ENCODE results near the gene ZC3H7A.
"Not testable (repeated sequence)": the region's sequence is repeated elsewhere in the genome, so short reads cannot be mapped to it uniquely, and the experiment has no call there.

Gene ZC3H7A

GRCh38 chr16:11797166-11797956 is at the start of gene ZC3H7A:
ZC3H7A (minus strand) TSS chr16:11797258; CDS start chr16:11782354, 14,904 bp downstream.
- DNase-seq (ENCODE audit: low read depth) = peak; percentile 95
- H3K4me3 ChIP-seq (ENCODE audit: low read depth, low read length) = peak within 1 kb of the TSS; percentile 93

- H3K4me3 ChIP-seq (ENCODE audit: low read depth, low read length) = no peak overlapping the region
- no peak for DNase-seq (ENCODE audit: low read depth)
Measured at GRCh38 chr16:11844499-11844898, 47.4 kb upstream of the ZC3H7A start.

DNA sequence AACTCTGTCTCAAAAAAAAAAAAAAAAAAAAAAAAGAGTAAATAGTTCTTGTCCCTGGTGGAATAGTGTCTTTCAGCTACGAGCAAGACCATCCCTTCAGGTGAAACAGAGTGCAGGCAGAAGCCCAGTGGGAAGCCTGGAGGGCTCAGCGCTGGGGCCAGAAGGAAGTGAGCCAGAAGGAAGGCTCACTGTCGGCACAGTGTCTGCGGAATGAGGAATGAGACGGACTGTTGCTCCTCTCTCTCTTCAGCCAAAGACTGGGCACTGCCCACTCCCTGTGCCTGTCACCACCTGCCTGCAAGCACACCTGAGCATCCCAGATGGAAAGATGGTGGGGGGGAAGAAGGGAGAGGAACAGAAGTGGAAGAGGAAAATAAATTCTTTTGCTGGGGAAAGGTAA is 46.8 kb upstream of the ZC3H7A start:
- DNase-seq (ENCODE audit: low read depth) = no peak
- no peak overlapping the region for H3K4me3 ChIP-seq (ENCODE audit: low read depth, low read length)

DNA sequence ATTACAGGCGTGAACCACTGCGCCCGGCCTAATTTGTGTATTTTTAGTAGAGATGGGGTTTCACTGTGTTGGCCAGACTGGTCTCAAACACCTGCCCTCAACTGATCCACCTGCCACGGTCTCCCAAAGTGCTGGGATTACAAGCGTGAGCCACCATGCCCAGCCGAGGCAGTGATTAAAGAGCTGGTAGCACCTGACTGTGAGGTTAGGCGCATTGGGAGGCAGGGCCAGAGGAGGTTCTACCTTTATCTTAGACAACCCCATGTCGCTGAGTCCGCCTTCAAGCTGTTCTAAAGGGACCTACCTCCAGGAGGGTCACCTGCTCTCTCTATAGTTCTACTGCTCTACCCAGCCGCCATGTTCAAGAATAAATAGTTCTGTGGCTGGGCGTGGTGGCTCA is 46.1 kb upstream of the ZC3H7A start:
- no peak overlapping the region for H3K4me3 ChIP-seq (ENCODE audit: low read depth, low read length)
- no peak for DNase-seq (ENCODE audit: low read depth)

GRCh38 chr16:11841026-11841425 is 44.0 kb upstream of the ZC3H7A start:
- H3K4me3 ChIP-seq (ENCODE audit: low read depth, low read length) = no peak overlapping the region
- DNase-seq (ENCODE audit: low read depth) = no peak

DNA sequence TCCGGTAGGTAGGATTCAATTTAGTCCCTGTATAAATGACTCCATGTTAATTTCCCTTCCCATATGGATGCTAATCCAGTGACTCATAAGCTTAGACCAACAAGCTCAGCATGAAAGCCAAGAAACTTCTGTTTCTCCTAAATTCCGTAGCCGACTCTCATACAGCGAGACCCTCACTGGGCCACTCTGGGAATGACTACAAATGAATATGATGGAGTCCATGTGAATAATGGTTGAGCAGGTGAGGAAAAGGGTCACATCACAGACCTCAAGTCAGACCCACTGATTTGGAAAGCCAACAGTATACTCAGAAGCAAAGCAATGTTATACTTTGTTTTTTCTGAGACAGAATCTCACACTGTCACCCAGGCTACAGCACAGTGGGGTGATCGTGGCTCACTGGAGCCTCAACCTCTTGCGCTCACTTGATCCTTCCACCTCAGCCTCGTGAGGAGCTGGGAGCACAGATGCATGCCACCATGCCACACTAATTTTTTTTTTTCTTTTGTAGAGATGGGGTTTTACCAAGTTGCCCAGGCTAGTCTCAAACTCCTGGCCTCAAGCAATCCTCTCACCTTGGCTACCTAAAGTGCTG is 39.7 kb upstream of the ZC3H7A start:
- no peak overlapping the region for H3K4me3 ChIP-seq (ENCODE audit: low read depth, low read length)
- peak; percentile 55 for DNase-seq (ENCODE audit: low read depth)

GRCh38 chr16:11835891-11836649 is 39.0 kb upstream of the ZC3H7A start:
- no peak overlapping the region for H3K4me3 ChIP-seq (ENCODE audit: low read depth, low read length)
- peak; percentile 56 for DNase-seq (ENCODE audit: low read depth)

GRCh38 chr16:11835309-11835708 is 38.3 kb upstream of the ZC3H7A start:
- no peak for DNase-seq (ENCODE audit: low read depth)
- no peak overlapping the region for H3K4me3 ChIP-seq (ENCODE audit: low read depth, low read length)

- peak; percentile 88 for DNase-seq (ENCODE audit: low read depth)
- H3K4me3 ChIP-seq (ENCODE audit: low read depth, low read length) = no peak overlapping the region
Measured at GRCh38 chr16:11833951-11834695, 37.1 kb upstream of the ZC3H7A start.

DNA sequence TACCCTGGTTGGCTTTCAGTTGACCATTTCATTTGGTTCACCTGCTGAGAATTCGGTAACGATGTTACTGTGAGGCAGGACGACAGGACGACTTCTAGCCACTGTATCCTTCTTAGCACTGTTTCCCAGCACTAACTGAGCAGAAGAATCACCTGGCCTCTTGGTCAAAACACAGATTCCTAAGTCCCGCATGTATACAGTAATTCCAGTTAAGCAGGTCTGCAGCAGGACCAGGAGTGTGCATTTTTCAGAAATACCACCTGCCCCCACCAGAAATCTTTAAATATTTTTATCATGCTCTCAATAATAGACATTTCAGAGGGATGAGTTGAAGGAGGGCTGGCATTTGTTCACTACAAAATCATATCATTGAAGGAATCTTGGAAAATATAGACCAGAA is 31.6 kb upstream of the ZC3H7A start:
- no peak for DNase-seq (ENCODE audit: low read depth)
- H3K4me3 ChIP-seq (ENCODE audit: low read depth, low read length) = no peak overlapping the region

DNA sequence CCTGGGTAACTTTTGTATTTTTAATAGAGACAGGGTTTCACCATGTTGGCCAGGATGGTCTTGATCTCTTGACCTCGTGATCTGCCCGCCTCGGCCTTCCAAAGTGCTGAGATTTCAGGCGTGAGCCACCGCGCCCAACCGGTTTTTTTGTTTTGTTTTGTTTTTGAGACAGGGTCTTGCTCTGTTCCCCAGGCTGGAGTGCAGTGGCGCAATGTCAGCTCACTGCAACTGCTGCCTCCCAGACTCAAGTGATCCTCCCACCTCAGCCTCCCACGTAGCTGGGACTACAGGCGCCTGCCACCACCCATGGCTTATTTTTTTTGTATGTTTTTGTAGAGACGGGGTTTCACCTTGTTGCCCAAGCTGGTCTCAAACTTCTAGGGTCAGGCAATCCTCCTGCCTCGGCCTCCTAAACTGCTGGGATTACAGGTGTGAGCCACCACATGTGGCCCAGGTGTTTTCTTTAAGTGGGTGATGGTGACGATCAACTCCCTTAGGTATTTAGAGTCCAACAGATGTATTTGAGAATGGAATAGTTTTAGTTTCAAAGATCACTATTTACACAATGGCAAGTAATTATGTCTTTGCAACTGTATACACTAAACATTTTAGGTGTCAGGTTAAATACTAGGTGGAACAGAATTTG is 28.6 kb upstream of the ZC3H7A start:
- not testable (repeated sequence) for DNase-seq (ENCODE audit: low read depth); H3K4me3 ChIP-seq (ENCODE audit: low read depth, low read length)

DNA sequence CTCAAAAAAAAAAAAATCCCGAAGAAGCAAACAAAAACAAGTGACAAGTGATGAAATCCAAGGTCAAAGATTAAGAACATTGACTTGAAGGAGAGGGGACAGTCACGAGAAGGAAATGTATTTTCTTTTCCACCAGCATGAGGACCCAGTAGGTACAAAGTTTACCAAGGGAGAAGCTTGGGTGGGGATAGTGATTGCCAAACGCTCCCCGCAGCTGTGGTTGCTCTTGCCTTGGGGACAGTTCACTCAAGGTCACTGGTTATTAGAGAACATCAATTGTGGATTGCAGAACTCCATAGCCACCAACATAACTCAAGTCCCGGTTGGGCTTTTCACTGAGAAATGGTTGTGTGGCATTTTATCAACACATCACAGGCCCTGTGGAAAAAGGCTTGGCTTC is 27.3 kb upstream of the ZC3H7A start:
- DNase-seq (ENCODE audit: low read depth) = no peak
- H3K4me3 ChIP-seq (ENCODE audit: low read depth, low read length) = no peak overlapping the region

- DNase-seq (ENCODE audit: low read depth); H3K4me3 ChIP-seq (ENCODE audit: low read depth, low read length): not testable (repeated sequence)
Measured at GRCh38 chr16:11823645-11824044, 26.6 kb upstream of the ZC3H7A start.

- no peak for DNase-seq (ENCODE audit: low read depth)
- H3K4me3 ChIP-seq (ENCODE audit: low read depth, low read length) = no peak overlapping the region
Measured at GRCh38 chr16:11819798-11820197, 22.7 kb upstream of the ZC3H7A start.

DNA sequence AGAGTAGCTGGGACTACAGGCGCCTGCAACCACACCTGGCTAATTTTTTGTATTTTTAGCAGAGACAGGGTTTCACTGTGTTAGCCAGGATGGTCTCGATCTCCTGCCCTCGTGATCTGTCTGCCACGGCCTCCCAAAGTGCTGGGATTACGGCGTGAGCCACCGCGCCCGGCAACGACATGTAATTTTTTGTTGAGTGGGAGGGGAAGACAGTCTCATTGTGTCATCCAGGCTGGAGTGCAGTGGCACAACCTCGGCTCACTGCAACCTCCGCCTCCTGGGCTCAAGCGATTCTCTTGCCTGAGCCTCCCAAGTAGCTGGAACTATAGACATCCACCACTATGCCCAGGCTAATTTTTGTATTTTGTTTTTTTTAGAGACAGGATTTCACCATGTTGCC is 21.9 kb upstream of the ZC3H7A start:
- H3K4me3 ChIP-seq (ENCODE audit: low read depth, low read length); DNase-seq (ENCODE audit: low read depth): not testable (repeated sequence)

- DNase-seq (ENCODE audit: low read depth) = no peak
- no peak overlapping the region for H3K4me3 ChIP-seq (ENCODE audit: low read depth, low read length)
Measured at GRCh38 chr16:11816123-11816522, 19.1 kb upstream of the ZC3H7A start.

GRCh38 chr16:11814800-11815199 is 17.7 kb upstream of the ZC3H7A start:
- not testable (repeated sequence) for DNase-seq (ENCODE audit: low read depth); H3K4me3 ChIP-seq (ENCODE audit: low read depth, low read length)

DNA sequence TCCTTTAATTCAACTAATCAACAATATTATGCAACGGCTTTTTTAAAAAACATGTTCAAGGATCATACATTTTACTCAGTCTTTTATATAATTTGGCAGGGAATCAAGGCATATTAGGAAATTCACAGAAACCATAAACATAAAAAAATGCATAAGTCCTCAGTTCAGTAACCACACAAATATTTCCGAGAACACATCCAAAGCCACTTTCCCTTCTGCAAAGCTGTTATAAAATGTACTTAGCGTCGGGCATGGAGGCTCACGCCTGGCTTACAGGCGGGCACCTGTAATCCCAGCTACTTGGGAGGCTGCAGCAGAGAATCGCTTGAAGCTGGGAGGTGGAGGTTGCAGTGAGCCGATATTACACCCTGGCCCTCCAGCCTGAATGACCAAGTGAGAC is 9.7 kb upstream of the ZC3H7A start:
- no peak for DNase-seq (ENCODE audit: low read depth)
- H3K4me3 ChIP-seq (ENCODE audit: low read depth, low read length) = no peak overlapping the region

GRCh38 chr16:11805556-11805955 is 8.5 kb upstream of the ZC3H7A start:
- H3K4me3 ChIP-seq (ENCODE audit: low read depth, low read length) = no peak overlapping the region
- no peak for DNase-seq (ENCODE audit: low read depth)

All from skeletal muscle cell (primary cell).